ENCODE measurements around the gene GNAI2. TPM values are rescaled to one million over a fixed set of nuclear protein-coding genes. Genes with fewer than 3 reads are reported as not detected.
"Not testable (repeated sequence)": the region's sequence is repeated elsewhere in the genome, so short reads cannot be mapped to it uniquely, and the experiment has no call there.

Gene GNAI2
- total RNA-seq, 1 donor from 2014 or later, result 176 TPM

DNA sequence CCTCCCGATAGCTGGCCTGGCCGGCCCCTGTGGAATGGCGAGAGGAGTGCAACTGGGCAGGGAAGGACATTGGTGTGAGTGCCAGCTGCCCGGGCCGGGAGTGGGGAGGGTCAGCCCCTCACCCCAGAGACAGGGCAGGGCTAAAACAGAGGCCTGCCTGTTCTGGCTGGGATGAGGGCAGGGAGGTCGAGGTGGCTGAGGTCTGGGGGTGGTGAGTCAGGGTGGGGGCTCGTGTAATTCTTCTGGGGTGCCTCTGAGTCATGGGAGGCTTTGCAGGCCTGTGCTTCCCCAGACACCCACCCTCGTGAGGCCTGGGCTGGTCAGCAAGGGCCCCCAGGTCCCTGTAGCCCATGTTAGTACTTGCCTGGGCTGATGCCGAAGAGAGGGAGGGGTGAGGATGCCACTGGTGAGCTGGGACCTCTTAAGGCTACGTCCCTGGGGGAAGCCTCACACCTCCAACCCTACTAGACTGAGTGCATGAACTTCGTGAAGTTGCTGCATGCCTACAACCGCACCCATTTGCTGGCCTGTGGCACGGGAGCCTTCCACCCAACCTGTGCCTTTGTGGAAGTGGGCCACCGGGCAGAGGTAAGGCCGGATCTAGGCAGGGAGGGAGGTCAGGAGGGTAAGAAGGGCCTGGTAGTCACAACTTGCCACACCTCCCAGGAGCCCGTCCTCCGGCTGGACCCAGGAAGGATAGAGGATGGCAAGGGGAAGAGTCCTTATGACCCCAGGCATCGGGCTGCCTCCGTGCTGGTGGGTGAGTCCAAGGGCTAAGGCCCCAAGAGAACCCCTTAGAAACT is 34.6 kb downstream of the GNAI2 start:
- Mint-ChIP-seq H3K27me3 (ENCODE audit: low read depth) (peaks cover 45% of the 10 kb centered on the region), H3K4me1 (peaks cover 38% of the 10 kb centered on the region), H3K27ac (ENCODE audit: unreplicated experiment) (no peak overlapping the region), H3K36me3 (ENCODE audit: low read depth) (no peaks in the 10 kb centered on the region), H3K9me3 (no peaks in the 10 kb centered on the region), H3K4me3 (no peak overlapping the region)
- TF ChIP-seq, protein P1, sequence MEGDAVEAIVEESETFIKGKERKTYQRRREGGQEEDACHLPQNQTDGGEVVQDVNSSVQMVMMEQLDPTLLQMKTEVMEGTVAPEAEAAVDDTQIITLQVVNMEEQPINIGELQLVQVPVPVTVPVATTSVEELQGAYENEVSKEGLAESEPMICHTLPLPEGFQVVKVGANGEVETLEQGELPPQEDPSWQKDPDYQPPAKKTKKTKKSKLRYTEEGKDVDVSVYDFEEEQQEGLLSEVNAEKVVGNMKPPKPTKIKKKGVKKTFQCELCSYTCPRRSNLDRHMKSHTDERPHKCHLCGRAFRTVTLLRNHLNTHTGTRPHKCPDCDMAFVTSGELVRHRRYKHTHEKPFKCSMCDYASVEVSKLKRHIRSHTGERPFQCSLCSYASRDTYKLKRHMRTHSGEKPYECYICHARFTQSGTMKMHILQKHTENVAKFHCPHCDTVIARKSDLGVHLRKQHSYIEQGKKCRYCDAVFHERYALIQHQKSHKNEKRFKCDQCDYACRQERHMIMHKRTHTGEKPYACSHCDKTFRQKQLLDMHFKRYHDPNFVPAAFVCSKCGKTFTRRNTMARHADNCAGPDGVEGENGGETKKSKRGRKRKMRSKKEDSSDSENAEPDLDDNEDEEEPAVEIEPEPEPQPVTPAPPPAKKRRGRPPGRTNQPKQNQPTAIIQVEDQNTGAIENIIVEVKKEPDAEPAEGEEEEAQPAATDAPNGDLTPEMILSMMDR (conservative IDR thresholded peaks at IDR 0.05), result no peak
- DNase-seq (ENCODE audit: low read depth, low spot score), result no peak

DNA sequence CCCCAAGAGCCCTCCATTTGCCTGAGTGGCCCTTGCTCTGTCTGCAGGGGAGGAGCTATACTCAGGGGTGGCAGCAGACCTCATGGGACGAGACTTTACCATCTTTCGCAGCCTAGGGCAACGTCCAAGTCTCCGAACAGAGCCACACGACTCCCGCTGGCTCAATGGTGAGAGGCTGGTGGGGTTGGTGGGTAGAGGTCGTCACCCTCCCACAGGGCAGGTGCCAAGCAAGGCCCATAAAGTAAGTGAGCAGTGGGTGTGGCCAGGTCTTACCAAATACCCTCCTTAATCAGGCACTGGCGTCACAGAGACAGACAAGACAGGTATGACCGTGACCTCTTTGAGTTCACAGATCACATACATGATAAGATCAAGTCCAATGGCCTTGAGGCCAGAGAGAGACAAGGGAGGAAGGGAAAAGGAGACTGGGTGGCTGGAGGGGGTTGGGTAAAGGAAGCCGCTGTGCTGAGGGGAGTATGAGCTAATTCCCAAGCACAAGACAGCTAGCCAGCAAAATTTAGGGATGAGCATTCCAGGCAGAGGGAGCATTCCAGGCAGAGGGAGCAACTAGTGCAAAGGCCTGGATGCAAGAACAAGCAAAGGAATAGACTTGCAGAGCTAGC is 35.4 kb downstream of the GNAI2 start:
- TF ChIP-seq, protein P1 (conservative IDR thresholded peaks at IDR 0.05), result no peak
- peaks cover 35% of the 10 kb centered on the region for H3K4me1 Mint-ChIP-seq
- no peaks in the 10 kb centered on the region for H3K36me3 Mint-ChIP-seq (ENCODE audit: low read depth)
- no peak overlapping the region for H3K27ac Mint-ChIP-seq (ENCODE audit: unreplicated experiment)
- no peaks in the 10 kb centered on the region for H3K9me3 Mint-ChIP-seq
- H3K27me3 Mint-ChIP-seq (ENCODE audit: low read depth), result peaks cover 47% of the 10 kb centered on the region
- no peak for DNase-seq (ENCODE audit: low read depth, low spot score)
- H3K4me3 Mint-ChIP-seq, result peak overlapping the region; percentile 6

DNA sequence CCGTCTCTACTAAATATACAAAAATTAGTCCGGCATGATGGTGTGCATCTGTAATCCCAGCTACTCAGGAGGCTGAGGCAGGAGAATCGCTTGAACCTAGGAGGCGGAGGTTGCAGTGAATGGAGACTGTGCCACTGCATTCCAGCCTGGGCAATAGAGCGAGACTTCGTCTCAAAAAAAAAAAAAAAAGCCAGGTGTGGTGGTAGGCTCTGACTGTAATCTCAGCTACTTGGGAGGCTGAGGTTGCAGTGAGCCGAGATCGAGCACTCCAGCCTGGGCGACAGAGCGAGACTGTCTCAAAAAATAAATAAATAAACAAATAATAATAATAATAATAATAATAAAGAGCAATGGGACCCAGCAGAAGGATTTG is 36.5 kb downstream of the GNAI2 start:
- not testable (repeated sequence) for H3K9me3 Mint-ChIP-seq; H3K36me3 Mint-ChIP-seq (ENCODE audit: low read depth); H3K27ac Mint-ChIP-seq (ENCODE audit: unreplicated experiment); DNase-seq (ENCODE audit: low read depth, low spot score)
- H3K4me3 Mint-ChIP-seq, result peak overlapping the region; percentile 81
- H3K4me1 Mint-ChIP-seq, result peaks cover 35% of the 10 kb centered on the region
- peaks cover 47% of the 10 kb centered on the region for H3K27me3 Mint-ChIP-seq (ENCODE audit: low read depth)

DNA sequence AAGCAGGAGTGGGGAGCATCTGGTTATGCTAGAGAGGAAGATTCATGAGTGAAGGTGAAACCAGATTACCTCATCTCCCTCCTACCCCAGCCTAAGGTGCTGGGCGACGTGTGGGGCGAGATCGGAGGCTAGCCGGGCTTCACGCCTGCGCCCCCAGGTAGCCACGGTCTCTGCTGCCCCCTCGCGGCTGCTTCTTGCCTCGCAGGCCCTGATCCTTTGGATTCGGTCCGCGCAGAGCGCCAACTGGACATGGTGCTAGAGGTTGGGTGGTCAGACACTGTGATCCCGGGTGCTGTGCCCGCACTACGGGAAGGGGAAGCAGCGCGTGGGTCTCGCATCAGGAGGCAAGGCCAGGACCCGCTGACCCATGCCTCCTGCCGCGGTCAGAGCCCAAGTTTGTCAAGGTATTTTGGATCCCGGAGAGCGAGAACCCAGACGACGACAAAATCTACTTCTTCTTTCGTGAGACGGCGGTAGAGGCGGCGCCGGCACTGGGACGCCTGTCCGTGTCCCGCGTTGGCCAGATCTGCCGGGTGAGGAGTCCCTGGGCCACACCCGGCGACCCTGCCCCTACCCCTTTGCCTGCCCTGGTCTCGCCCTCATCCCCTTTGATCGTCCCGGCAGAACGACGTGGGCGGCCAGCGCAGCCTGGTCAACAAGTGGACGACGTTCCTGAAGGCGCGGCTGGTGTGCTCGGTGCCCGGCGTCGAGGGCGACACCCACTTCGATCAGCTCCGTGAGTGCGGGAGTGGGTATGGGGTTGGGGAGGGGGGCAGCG is 37.1 kb downstream of the GNAI2 start:
- no peak overlapping the region for H3K27ac Mint-ChIP-seq (ENCODE audit: unreplicated experiment)
- H3K36me3 Mint-ChIP-seq (ENCODE audit: low read depth), result no peaks in the 10 kb centered on the region
- no peaks in the 10 kb centered on the region for H3K9me3 Mint-ChIP-seq
- H3K4me1 Mint-ChIP-seq, result peaks cover 35% of the 10 kb centered on the region
- TF ChIP-seq, protein P1 (conservative IDR thresholded peaks at IDR 0.05), result peak; percentile 99
- H3K4me3 Mint-ChIP-seq, result peak overlapping the region; percentile 81
- peak; percentile 98 for DNase-seq (ENCODE audit: low read depth, low spot score)
- peaks cover 43% of the 10 kb centered on the region for H3K27me3 Mint-ChIP-seq (ENCODE audit: low read depth)

DNA sequence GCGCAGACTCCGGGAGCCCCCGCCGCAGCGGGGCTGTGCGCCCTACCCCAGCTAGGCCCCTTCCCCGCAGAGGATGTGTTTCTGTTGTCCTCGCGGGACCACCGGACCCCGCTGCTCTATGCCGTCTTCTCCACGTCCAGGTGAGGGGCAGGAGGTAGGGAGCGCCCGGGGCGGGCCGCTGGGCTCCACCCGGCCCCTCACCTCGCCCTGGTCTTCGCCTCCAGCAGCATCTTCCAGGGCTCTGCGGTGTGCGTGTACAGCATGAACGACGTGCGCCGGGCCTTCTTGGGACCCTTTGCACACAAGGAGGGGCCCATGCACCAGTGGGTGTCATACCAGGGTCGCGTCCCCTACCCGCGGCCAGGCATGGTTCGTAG is 37.7 kb downstream of the GNAI2 start:
- Mint-ChIP-seq H3K4me1 (peaks cover 34% of the 10 kb centered on the region), H3K36me3 (ENCODE audit: low read depth) (no peaks in the 10 kb centered on the region), H3K4me3 (no peak overlapping the region), H3K27ac (ENCODE audit: unreplicated experiment) (no peak overlapping the region), H3K27me3 (ENCODE audit: low read depth) (peaks cover 42% of the 10 kb centered on the region), H3K9me3 (no peaks in the 10 kb centered on the region)
- TF ChIP-seq, protein P1 (conservative IDR thresholded peaks at IDR 0.05), result no peak
- DNase-seq (ENCODE audit: low read depth, low spot score), result no peak

Data from neural crest cell (in vitro differentiated cells).